Osteoblast (primary cell): ENCODE measurements around the gene FAM168B. TPM values are rescaled to one million over a fixed set of nuclear protein-coding genes. Genes with fewer than 3 reads are reported as not detected.

Experiments used
- DNase-seq: peaks from one replicate; pipeline ENCODE4 v3.0.0; 2011; ENCODE audit warnings: low spot score, mixed read lengths; ENCODE audit not compliant: insufficient read length; ENCODE audit errors: missing footprints
- H2AFZ ChIP-seq: 2 replicates; pipeline ENCODE4 v1.6.0; 2011; ENCODE audit warnings: mild to moderate bottlenecking, low read length
- H3K27ac ChIP-seq: 2 replicates; pipeline ENCODE4 v1.5.1; 2011; ENCODE audit warnings: mild to moderate bottlenecking, low read depth, low read length, moderate library complexity
- H3K27me3 ChIP-seq: 2 replicates; pipeline ENCODE4 v1.6.0; 2012; ENCODE audit warnings: mild to moderate bottlenecking, control low read depth, inconsistent platforms, low read length, moderate library complexity; ENCODE audit not compliant: insufficient read depth
- H3K36me3 ChIP-seq: 2 replicates; pipeline ENCODE4 v1.5.1; 2011; ENCODE audit warnings: mild to moderate bottlenecking, low read length, control low read depth, moderate library complexity; ENCODE audit not compliant: insufficient read depth
- H3K4me1 ChIP-seq: 2 replicates; pipeline ENCODE4 v1.5.1; 2011; ENCODE audit warnings: mild to moderate bottlenecking, low read length, control low read depth, moderate library complexity; ENCODE audit not compliant: insufficient read depth
- H3K4me2 ChIP-seq: 2 replicates; pipeline ENCODE4 v1.6.0; 2011; ENCODE audit warnings: mild to moderate bottlenecking, low read length; ENCODE audit not compliant: insufficient read depth
- H3K4me3 ChIP-seq: fragments of 200-600 bp; sonication (generic); 3 replicates; pipeline ENCODE4 v1.5.1; 2012; ENCODE audit warnings: mild to moderate bottlenecking, low read length, inconsistent platforms; ENCODE audit not compliant: insufficient read depth
- H3K79me2 ChIP-seq: 2 replicates; pipeline ENCODE4 v1.6.0; 2012; ENCODE audit warnings: mild to moderate bottlenecking, low read length, control low read depth, inconsistent platforms; ENCODE audit not compliant: insufficient read depth
- H3K9me3 ChIP-seq: 2 replicates; pipeline ENCODE4 v1.5.1; 2011; ENCODE audit warnings: low read depth, low read length, control low read depth
- H4K20me1 ChIP-seq: 2 replicates; pipeline ENCODE4 v1.6.0; 2012; ENCODE audit warnings: mild to moderate bottlenecking, low read length, control low read depth; ENCODE audit not compliant: insufficient read depth
- total RNA-seq: library from RNA; depleted of rRNA; stranded (reverse); fragments of >200 nt; gene quantifications from 2 replicates; pipeline ENCODE4 v1.2.3, GENCODE V29; 2012
- TF ChIP-seq, protein P1 (sequence below): IDR thresholded peaks from 2 replicates; pipeline ENCODE4 v1.5.1; 2011; ENCODE audit warnings: mild to moderate bottlenecking, low read depth, low read length, moderate library complexity; ENCODE audit errors: extremely low read depth

Gene FAM168B
- total RNA-seq, 1 donor = 117 TPM

DNA sequence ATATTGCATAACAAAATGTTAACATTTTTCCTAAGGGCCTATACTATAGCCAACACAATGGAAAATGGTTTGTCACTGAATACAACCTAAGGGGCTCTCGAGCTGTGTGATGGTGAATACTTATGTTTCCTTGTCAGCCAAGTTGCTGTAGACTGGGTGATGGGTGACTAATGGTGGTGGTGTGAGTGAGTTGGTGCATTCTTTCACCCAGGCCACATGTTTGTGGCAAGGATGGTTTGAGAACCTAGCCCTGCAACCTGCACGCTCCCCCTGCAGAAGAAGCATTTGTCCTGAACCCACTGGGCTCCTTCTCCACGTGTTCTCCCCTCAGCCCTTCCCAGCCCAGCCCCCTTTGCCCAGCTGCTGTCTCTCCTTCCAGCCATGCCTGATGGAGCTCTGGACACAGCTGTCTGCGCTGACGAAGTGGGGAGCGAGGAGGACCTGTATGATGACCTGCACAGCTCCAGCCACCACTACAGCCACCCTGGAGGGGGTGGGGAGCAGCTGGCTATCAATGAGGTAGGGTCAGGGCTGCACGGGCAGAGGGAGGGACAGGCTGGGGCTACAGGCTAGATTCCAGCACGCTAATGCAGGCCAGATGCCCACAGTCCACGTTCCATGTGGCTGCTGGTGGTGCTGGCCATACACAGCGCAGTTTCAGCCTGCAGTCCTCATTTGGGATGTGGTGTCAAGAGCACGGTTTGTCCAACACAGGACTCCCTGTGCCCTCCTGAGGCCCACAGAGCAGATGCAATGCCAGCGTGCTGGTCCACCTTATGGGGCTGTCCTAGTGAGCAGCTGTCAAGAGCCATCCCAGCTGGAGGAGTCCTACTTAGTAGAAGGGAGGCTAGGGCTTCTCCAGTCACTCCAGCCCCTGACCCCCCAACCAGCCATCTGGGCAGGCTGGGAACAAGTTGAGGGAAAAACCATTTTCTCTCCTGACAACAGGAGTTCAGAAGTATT lies 65.4 kb downstream of the FAM168B start:
- no peaks in the 10 kb centered on the region for H3K4me1 ChIP-seq
- H2AFZ ChIP-seq = no peak overlapping the region
- DNase-seq = no peak
- no peak overlapping the region for H3K27ac ChIP-seq
- peaks cover 5% of the 10 kb centered on the region for H3K27me3 ChIP-seq
- H3K79me2 ChIP-seq = no peaks in the 10 kb centered on the region
- H3K9me3 ChIP-seq = peaks cover 3% of the 10 kb centered on the region
- TF ChIP-seq, protein P1, sequence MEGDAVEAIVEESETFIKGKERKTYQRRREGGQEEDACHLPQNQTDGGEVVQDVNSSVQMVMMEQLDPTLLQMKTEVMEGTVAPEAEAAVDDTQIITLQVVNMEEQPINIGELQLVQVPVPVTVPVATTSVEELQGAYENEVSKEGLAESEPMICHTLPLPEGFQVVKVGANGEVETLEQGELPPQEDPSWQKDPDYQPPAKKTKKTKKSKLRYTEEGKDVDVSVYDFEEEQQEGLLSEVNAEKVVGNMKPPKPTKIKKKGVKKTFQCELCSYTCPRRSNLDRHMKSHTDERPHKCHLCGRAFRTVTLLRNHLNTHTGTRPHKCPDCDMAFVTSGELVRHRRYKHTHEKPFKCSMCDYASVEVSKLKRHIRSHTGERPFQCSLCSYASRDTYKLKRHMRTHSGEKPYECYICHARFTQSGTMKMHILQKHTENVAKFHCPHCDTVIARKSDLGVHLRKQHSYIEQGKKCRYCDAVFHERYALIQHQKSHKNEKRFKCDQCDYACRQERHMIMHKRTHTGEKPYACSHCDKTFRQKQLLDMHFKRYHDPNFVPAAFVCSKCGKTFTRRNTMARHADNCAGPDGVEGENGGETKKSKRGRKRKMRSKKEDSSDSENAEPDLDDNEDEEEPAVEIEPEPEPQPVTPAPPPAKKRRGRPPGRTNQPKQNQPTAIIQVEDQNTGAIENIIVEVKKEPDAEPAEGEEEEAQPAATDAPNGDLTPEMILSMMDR = no peak
- H3K4me3 ChIP-seq = no peak overlapping the region
- no peaks in the 10 kb centered on the region for H4K20me1 ChIP-seq
- no peaks in the 10 kb centered on the region for H3K36me3 ChIP-seq
- no peak overlapping the region for H3K4me2 ChIP-seq

DNA sequence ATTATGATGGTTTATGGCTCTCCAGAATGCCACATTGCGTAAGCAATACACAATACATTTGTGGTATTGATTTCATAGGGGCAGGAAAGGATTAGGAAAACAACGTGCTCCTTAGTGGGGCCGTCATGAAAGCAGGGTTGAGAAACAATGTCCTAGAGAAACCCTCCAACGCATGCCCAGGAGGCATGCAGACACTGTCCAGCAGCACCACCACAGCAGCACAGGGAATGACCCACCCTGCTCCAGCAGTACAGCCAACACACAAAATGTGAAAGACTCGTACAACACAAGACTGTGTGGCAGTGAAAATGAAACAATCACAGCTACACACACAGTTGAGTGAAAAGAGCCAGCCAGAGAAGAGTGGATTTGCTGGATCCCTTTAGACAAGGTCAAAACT lies 66.3 kb downstream of the FAM168B start:
- H3K27ac ChIP-seq = no peak overlapping the region
- H3K4me2 ChIP-seq = no peak overlapping the region
- no peaks in the 10 kb centered on the region for H3K79me2 ChIP-seq
- TF ChIP-seq, protein P1 = no peak
- H4K20me1 ChIP-seq = no peaks in the 10 kb centered on the region
- H3K27me3 ChIP-seq = peaks cover 5% of the 10 kb centered on the region
- no peaks in the 10 kb centered on the region for H3K4me1 ChIP-seq
- DNase-seq = peak; percentile 31
- no peaks in the 10 kb centered on the region for H3K36me3 ChIP-seq
- H3K9me3 ChIP-seq = peaks cover 3% of the 10 kb centered on the region
- H3K4me3 ChIP-seq = no peak overlapping the region
- H2AFZ ChIP-seq = no peak overlapping the region

- Histone ChIP-seq H3K79me2 (no peaks in the 10 kb centered on the region), H2AFZ (no peak overlapping the region), H3K4me3 (no peak overlapping the region), H4K20me1 (no peaks in the 10 kb centered on the region), H3K4me1 (no peaks in the 10 kb centered on the region), H3K36me3 (no peaks in the 10 kb centered on the region), H3K9me3 (peaks cover 3% of the 10 kb centered on the region), H3K27me3 (peaks cover 5% of the 10 kb centered on the region), H3K27ac (no peak overlapping the region), H3K4me2 (no peak overlapping the region)
- DNase-seq = no peak
- TF ChIP-seq, protein P1 = no peak
Observed at GRCh38 chr2:131023758-131024157, 69.5 kb downstream of the FAM168B start.

DNA sequence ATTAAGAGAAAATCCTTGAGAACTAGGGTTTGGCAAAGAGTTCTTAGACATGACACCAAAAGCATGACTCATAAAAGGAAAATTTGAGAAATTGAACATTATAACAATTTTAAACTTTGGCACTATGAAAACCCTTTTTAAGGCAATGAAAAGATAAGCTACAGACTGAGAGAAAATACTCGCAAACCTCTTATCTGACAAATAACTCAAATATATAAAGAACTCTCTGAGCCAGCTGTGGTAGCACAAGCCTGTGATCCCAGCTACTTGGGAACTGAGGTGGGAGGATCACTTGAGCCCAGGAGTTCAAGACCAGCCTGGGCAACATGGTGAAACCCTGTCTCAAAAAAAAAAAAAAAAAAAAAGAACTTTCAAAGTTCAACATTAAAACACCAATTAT lies 70.5 kb downstream of the FAM168B start:
- TF ChIP-seq, protein P1 = no peak
- H3K9me3 ChIP-seq = no peaks in the 10 kb centered on the region
- no peaks in the 10 kb centered on the region for H4K20me1 ChIP-seq
- H3K27me3 ChIP-seq = peaks cover 5% of the 10 kb centered on the region
- H3K79me2 ChIP-seq = no peaks in the 10 kb centered on the region
- H3K4me2 ChIP-seq = no peak overlapping the region
- H3K27ac ChIP-seq = no peak overlapping the region
- no peaks in the 10 kb centered on the region for H3K36me3 ChIP-seq
- H3K4me1 ChIP-seq = peaks cover 4% of the 10 kb centered on the region
- no peak overlapping the region for H3K4me3 ChIP-seq
- DNase-seq = peak; percentile 35
- H2AFZ ChIP-seq = no peak overlapping the region
